Heart right ventricle (tissue), 16 donors: Measurements from ENCODE around the gene TMEM212. TPM values are rescaled to one million over a fixed set of nuclear protein-coding genes. Genes with fewer than 3 reads are reported as not detected.

ENCODE experiments used
- ATAC-seq, 8 donors: fragments of 200-7000 bp; cut with Tn5 transposase; one replicate each; pipeline ENCODE4 v1.9.1; 2020; ENCODE audit warnings: mild to moderate bottlenecking in 8 of 8, moderate library complexity in 8 of 8, moderate number of reproducible peaks in 1 of 8
- DNase-seq, 2 donors: peaks; one replicate each; pipeline ENCODE4 v3.0.0-alpha.2; 2020
- H3K27ac ChIP-seq, 10 donors: fragments of 200-600 bp; sonication (generic) in 2 of 10; one replicate each; pipeline versions ENCODE4 v1.5.0 to v1.8.0; 2020 to 2022; ENCODE audit warnings: mild to moderate bottlenecking in 3 of 10
- H3K27me3 ChIP-seq, 7 donors: fragments of 200-600 bp; one replicate each; pipeline ENCODE4 v1.8.0; 2021 to 2022; ENCODE audit warnings: mild to moderate bottlenecking in 2 of 7
- H3K36me3 ChIP-seq, 9 donors: fragments of 200-600 bp; sonication (generic) in 1 of 9; one replicate each; pipeline versions ENCODE4 v1.5.0 to v1.8.0; 2020 to 2022; ENCODE audit warnings: mild to moderate bottlenecking in 2 of 9
- H3K4me1 ChIP-seq, 9 donors: fragments of 200-600 bp; sonication (generic) in 1 of 9; one replicate each; pipeline versions ENCODE4 v1.5.0 to v1.8.0; 2020 to 2022; ENCODE audit warnings: mild to moderate bottlenecking in 4 of 9
- H3K4me3 ChIP-seq, 10 donors: fragments of 200-600 bp; sonication (generic) in 2 of 10; one replicate each; pipeline versions ENCODE4 v1.5.0 to v1.8.0; 2020 to 2022; ENCODE audit warnings: mild to moderate bottlenecking in 7 of 10, moderate library complexity in 2 of 10
- H3K9me3 ChIP-seq, 11 donors: fragments of 200-600 bp in 10 of 11; sonication (generic) in 2 of 11; one replicate each; pipeline versions ENCODE4 v1.5.0 to v1.8.0; 2013 to 2022; ENCODE audit warnings: mild to moderate bottlenecking in 2 of 11, control low read depth in 1 of 11, moderate library complexity in 1 of 11
- WGBS, 2 donors: extraction: QIAGEN DNeasy Blood & Tissue Kit; methylation state at CpG; one replicate each; pipeline ENCODE4 v1.1.7; 2013; ENCODE audit warnings: inconsistent platforms in 1 of 2; 5-methylcytosine and 5-hydroxymethylcytosine counted together
- intact Hi-C, 10 donors: fragments of 100-400 bp; cut with DNase I; formaldehyde crosslinking; loops; one replicate each; pipeline versions ENCODE4 v1.11.1 to v1.14.2; 2022
- polyA plus RNA-seq, 2 donors: library from polyadenylated mRNA; stranded (reverse); fragments of 200-250 nt; gene quantifications; one replicate each; pipeline ENCODE4 v1.2.3, GENCODE V29; 2013
- total RNA-seq, 10 donors: library from RNA; stranded (reverse); fragmentation: NEBNext Ultra II Directional in 3 of 10; extraction: Animal tissue kit (Norgen Biotek cat#: 25700) in 3 of 10; gene quantifications; one replicate each; pipeline versions ENCODE4 v1.2.1 to v1.2.4, GENCODE V29; 2021 to 2023
- TF ChIP-seq, protein P1 (sequence below), 9 donors: fragments of 200-600 bp; sonication (generic) in 2 of 9; IDR thresholded peaks; one replicate each; pipeline versions ENCODE4 v1.5.0 to v1.8.0; 2021 to 2022; ENCODE audit warnings: antibody characterized with exemption in 9 of 9, mild to moderate bottlenecking in 5 of 9, moderate library complexity in 1 of 9
- donor health status: Arrhythmogenic right ventricular cardiomyopathy.
- donor health status: ischemic (EF 13 %, LVEDD 7.1; RV severe dilation, severe dysfunction).
- donor health status: healthy with polysubstance abuse.
- donor health status: DM: no; HTN: yes; CAD: no.
- donor health status: DM: no; HTN: no; CAD: no.
- donor health status: ischemic (EF 25% LVEDD 6.9; RV normal size, moderate dysfunction).
- donor health status: ischemic (EF 25% LVEDD 5.7; RV mildly dilated, moderate dysfunction).
- donor health status: healthy.
- donor health status: DM: yes; HTN: yes; CAD: no.
- donor health status: Ischemic cardiomyopathy.
- donor health status: ischemic (EF 35%, LVEDD 5.7; RV mildly dilated, moderate dysfunction).
- donor health status: nonischemic (EF 11% LVEDD 7.7; RV severe dilation, severe dysfunction).
- donor health status: DM: yes; HTN: yes; CAD: no.
- donor health status: PGD.
- donor health status: ischemic (EF 29% LVEDD 5.4; RV normal size, mild dysfunction).
- donor health status: nonischemic (EF 23%, LVEDD 6.1; RV moderate dilation, normal function).

Gene TMEM212
- total and polyA plus RNA-seq, 12 donors, result not detected

DNA sequence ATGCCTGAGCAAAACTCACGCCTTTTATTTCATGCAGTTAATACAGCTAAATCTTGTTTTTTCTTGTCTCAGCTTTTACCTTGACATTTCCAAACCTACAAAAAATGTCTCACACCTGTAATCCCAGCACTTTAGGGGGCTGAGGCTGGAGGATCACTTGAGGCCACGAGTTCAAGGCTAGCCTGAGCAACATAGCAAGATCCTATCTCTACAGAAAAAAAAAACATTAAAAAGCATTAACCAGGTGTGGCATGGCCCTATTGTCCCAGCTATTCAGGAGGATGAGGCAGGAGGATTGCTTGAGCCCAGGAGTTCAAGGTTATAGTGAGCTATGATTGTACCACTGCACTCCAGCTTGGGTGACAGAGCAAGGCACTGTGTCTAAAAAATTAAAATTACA, 3.9 kb upstream of the TMEM212 start:
- DNase-seq (no peak), ATAC-seq (no peak)
- Histone ChIP-seq H3K4me3 (no peak overlapping the region), H3K27me3 (no peaks in the 10 kb centered on the region), H3K36me3 (no peaks in the 10 kb centered on the region), H3K9me3 (no peaks in the 10 kb centered on the region), H3K4me1 (peaks cover 3 to 77% (median 56%) of the 10 kb centered on the region in 9 donors), H3K27ac (peak overlapping the region in 5 of 10 donors; percentile 78 to 84 (median 80))
- TF ChIP-seq, protein P1, sequence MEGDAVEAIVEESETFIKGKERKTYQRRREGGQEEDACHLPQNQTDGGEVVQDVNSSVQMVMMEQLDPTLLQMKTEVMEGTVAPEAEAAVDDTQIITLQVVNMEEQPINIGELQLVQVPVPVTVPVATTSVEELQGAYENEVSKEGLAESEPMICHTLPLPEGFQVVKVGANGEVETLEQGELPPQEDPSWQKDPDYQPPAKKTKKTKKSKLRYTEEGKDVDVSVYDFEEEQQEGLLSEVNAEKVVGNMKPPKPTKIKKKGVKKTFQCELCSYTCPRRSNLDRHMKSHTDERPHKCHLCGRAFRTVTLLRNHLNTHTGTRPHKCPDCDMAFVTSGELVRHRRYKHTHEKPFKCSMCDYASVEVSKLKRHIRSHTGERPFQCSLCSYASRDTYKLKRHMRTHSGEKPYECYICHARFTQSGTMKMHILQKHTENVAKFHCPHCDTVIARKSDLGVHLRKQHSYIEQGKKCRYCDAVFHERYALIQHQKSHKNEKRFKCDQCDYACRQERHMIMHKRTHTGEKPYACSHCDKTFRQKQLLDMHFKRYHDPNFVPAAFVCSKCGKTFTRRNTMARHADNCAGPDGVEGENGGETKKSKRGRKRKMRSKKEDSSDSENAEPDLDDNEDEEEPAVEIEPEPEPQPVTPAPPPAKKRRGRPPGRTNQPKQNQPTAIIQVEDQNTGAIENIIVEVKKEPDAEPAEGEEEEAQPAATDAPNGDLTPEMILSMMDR (IDR thresholded peaks at IDR 0.05), result no peak
- intact Hi-C loops, result loop anchor here in 5 of 10 donors (2.0 to 10.0 kb wide), 9 partner anchors 64 to 496 kb away; partner anchors contain the start of gene FNDC3B (in 2 of the 5)
- WGBS, 2 donors, result 93 to 100% methylated on average over 2 of the region's 2 CpGs

DNA sequence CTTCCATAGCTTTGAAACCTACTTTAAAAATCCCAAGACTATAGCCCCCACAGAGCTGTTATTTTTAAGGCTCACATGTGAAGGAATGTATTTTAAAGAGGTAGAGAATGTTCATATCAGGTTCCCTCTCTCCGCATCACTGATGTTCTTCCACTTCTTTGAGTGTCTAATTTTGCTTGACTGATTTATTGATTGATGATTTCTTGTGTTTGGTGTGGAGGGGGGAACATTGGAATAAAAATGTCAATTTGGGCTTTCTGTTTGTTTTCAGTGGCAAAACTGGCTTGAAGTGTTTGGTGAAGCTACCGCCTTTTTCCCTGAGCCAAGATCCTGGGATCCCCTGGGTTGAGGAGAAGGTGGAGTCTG, 2.7 kb upstream of the TMEM212 start:
- TF ChIP-seq, protein P1 (IDR thresholded peaks at IDR 0.05), result no peak
- H3K27me3 ChIP-seq, result no peaks in the 10 kb centered on the region
- H3K27ac ChIP-seq, result no peak overlapping the region
- ATAC-seq (no peak), DNase-seq (no peak)
- intact Hi-C loops, result loop anchor here in 1 of 10 donors (10.0 kb wide), 1 partner anchor 194 kb away; the partner anchor contains the start of gene FNDC3B
- H3K36me3 ChIP-seq, result no peaks in the 10 kb centered on the region
- H3K4me1 ChIP-seq, result peaks cover 3 to 65% (median 44%) of the 10 kb centered on the region in 9 donors
- 93 to 98% methylated on average over 2 of the region's 2 CpGs for WGBS, 2 donors
- no peaks in the 10 kb centered on the region for H3K9me3 ChIP-seq
- no peak overlapping the region for H3K4me3 ChIP-seq

DNA sequence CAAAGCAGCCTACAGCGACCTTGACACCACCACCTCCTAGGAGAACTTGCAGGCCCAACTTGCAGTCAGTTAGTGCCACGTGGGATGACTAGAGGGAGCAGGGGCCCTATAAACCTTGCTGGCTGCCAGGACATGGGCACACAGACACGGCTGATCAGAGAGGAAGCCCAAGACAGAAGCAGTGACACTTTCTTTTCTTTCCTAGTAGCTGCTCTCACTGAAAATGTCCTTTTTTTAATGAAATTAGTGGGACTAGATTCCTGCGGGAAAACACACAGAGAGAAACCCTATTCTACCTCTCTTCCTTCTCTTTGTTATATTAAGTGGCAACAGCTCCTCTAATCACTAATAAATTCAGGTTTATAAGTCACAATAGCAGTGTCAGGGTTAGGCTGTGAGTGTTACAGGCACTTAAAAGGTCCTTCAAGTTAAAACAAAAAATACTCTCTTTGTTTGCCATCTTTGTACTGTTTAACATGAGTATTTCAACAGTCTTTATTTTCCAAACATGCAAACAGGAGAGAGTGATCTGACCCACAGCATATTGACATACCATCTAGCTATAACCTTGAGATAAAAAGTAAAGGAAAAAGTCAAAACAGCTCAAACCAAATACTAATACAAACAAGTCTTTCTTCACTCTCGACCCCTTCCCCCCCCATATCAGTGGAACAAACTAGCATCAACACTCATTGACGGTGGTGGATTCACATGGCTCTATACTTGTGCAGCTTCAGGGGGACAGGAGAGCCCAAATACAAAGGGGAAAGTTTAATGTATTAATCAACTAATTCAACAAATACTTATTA, 2.1 kb upstream of the TMEM212 start:
- intact Hi-C loops, result loop anchor here in 1 of 10 donors (10.0 kb wide), 1 partner anchor 194 kb away; the partner anchor contains the start of gene FNDC3B
- Histone ChIP-seq H3K27ac (no peak overlapping the region), H3K9me3 (no peaks in the 10 kb centered on the region), H3K4me3 (no peak overlapping the region), H3K4me1 (peaks cover 3 to 61% (median 43%) of the 10 kb centered on the region in 9 donors), H3K27me3 (no peaks in the 10 kb centered on the region), H3K36me3 (no peaks in the 10 kb centered on the region)
- ATAC-seq (no peak), DNase-seq (no peak)
- TF ChIP-seq, protein P1 (IDR thresholded peaks at IDR 0.05), result no peak
- WGBS, 2 donors, result 67 to 69% methylated on average over 6 of the region's 6 CpGs

DNA sequence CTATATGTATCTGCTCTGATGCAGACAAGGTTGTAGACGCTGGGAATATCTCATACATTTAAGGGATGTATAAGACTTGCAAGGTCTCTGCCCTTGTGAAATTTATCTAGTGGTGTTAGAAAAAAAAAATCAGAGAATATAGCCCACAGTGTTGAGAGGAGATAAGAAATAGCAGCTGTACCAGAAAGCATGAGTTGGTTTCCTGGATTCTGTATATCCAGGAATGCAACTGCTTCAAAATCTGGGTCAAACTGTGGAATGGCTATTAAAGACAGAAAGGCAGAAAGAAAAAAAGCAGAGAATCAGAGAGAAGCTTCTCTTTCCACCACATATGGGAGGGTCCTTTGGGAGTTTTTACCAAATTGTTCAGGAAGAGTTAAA, 1.5 kb upstream of the TMEM212 start:
- intact Hi-C loops, result loop anchor here in 1 of 10 donors (10.0 kb wide), 1 partner anchor 193 kb away; the partner anchor contains the start of gene FNDC3B
- no peaks in the 10 kb centered on the region for H3K9me3 ChIP-seq
- TF ChIP-seq, protein P1 (IDR thresholded peaks at IDR 0.05), result no peak
- no peaks in the 10 kb centered on the region for H3K27me3 ChIP-seq
- ATAC-seq, result no peak
- no peaks in the 10 kb centered on the region for H3K36me3 ChIP-seq
- H3K27ac ChIP-seq, result peak overlapping the region in 1 of 10 donors; percentile 51
- WGBS, 2 donors, result 76 to 78% methylated on average over 1 of the region's 1 CpG
- H3K4me1 ChIP-seq, result peaks cover 3 to 60% (median 41%) of the 10 kb centered on the region in 9 donors
- no peak for DNase-seq
- no peak overlapping the region for H3K4me3 ChIP-seq
